GM21423 (cell line): Measurements from ENCODE around the gene TSC22D1.

Experiments used
- ATAC-seq: cut with Tn5 transposase; IDR thresholded peaks from one replicate; pipeline ENCODE4 v1.9.1; 2021; ENCODE audit warnings: mild to moderate bottlenecking, moderate library complexity; ENCODE audit not compliant: unreplicated experiment

Gene TSC22D1

GRCh38 chr13:44433863-44434765 lies 142.0 kb downstream of the TSC22D1 start:
- ATAC-seq: no peak

GRCh38 chr13:44432650-44433049 lies 143.5 kb downstream of the TSC22D1 start:
- ATAC-seq: no peak

- ATAC-seq: no peak
Measured at GRCh38 chr13:44431150-44431549, 145.0 kb downstream of the TSC22D1 start.

- ATAC-seq: no peak
Measured at GRCh38 chr13:44429311-44429710, 146.8 kb downstream of the TSC22D1 start.

- no peak for ATAC-seq
Measured at GRCh38 chr13:44426461-44426860, 149.7 kb downstream of the TSC22D1 start.

GRCh38 chr13:44425815-44426078 lies 150.4 kb downstream of the TSC22D1 start:
- ATAC-seq: no peak

- no peak for ATAC-seq
Measured at GRCh38 chr13:44425041-44425814, 150.9 kb downstream of the TSC22D1 start.

- no peak for ATAC-seq
Measured at GRCh38 chr13:44423824-44424223, 152.3 kb downstream of the TSC22D1 start.

GRCh38 chr13:44422755-44423643 lies 153.1 kb downstream of the TSC22D1 start:
- ATAC-seq: no peak

- no peak for ATAC-seq
Measured at GRCh38 chr13:44421853-44422525, 154.1 kb downstream of the TSC22D1 start.

GRCh38 chr13:44420376-44421220 lies 155.5 kb downstream of the TSC22D1 start:
- ATAC-seq: no peak

GRCh38 chr13:44417876-44418275 lies 158.3 kb downstream of the TSC22D1 start:
- no peak for ATAC-seq

- no peak for ATAC-seq
Measured at GRCh38 chr13:44417446-44417845, 158.7 kb downstream of the TSC22D1 start.

- no peak for ATAC-seq
Measured at GRCh38 chr13:44416744-44417143, 159.4 kb downstream of the TSC22D1 start.

- ATAC-seq: no peak
Measured at GRCh38 chr13:44416301-44416700, 159.8 kb downstream of the TSC22D1 start.

- no peak for ATAC-seq
Measured at GRCh38 chr13:44415815-44416214, 160.3 kb downstream of the TSC22D1 start.

- ATAC-seq: no peak
Measured at GRCh38 chr13:44414716-44415115, 161.4 kb downstream of the TSC22D1 start.

GRCh38 chr13:44413095-44413494 lies 163.0 kb downstream of the TSC22D1 start:
- ATAC-seq: no peak

- ATAC-seq: no peak
Measured at GRCh38 chr13:44412346-44412935, 163.7 kb downstream of the TSC22D1 start.
